ENCODE data around the gene HARBI1.

The HARBI1 gene

GRCh38 chr11:46617972-46618314 lies 916 bp upstream of the HARBI1 start:
- no peak for TF ChIP-seq ZFX (IDR thresholded peaks at IDR 0.05)
- TF ChIP-seq CTCF (conservative IDR thresholded peaks at IDR 0.05) = no peak; the same call in 1 of the 2 replicates
- H3K27ac ChIP-seq = peak overlapping the region; percentile 75

GRCh38 chr11:46616551-46617133 lies 385 bp downstream of the HARBI1 start:
- no peak for TF ChIP-seq CTCF (conservative IDR thresholded peaks at IDR 0.05)
- no peak for TF ChIP-seq ZFX (IDR thresholded peaks at IDR 0.05)
- peak overlapping the region; percentile 75 for H3K27ac ChIP-seq

GRCh38 chr11:46615756-46616155 lies 1.3 kb downstream of the HARBI1 start:
- H3K27ac ChIP-seq = no peak overlapping the region
- TF ChIP-seq ZFX (IDR thresholded peaks at IDR 0.05) (no peak), CTCF (conservative IDR thresholded peaks at IDR 0.05) (no peak)

- no peak for TF ChIP-seq ZFX (IDR thresholded peaks at IDR 0.05)
- no peak for TF ChIP-seq CTCF (conservative IDR thresholded peaks at IDR 0.05)
- no peak overlapping the region for H3K27ac ChIP-seq
Measured at GRCh38 chr11:46612326-46612725, 4.7 kb downstream of the HARBI1 start.

- no peak overlapping the region for H3K27ac ChIP-seq
- TF ChIP-seq ZFX (IDR thresholded peaks at IDR 0.05) (no peak), CTCF (conservative IDR thresholded peaks at IDR 0.05) (no peak)
Measured at GRCh38 chr11:46611526-46612304, 5.3 kb downstream of the HARBI1 start.

GRCh38 chr11:46609386-46609785 lies 7.6 kb downstream of the HARBI1 start:
- H3K27ac ChIP-seq = no peak overlapping the region
- TF ChIP-seq CTCF (conservative IDR thresholded peaks at IDR 0.05) = no peak
- TF ChIP-seq ZFX (IDR thresholded peaks at IDR 0.05) = no peak

GRCh38 chr11:46607516-46607915 lies 9.5 kb downstream of the HARBI1 start:
- no peak overlapping the region for H3K27ac ChIP-seq
- no peak for TF ChIP-seq CTCF (conservative IDR thresholded peaks at IDR 0.05)
